K562 (cell line): ENCODE data around the gene TTYH2. TPM values are rescaled to one million over a fixed set of nuclear protein-coding genes. Genes with fewer than 3 reads are reported as not detected.
A peak's percentile ranks its signal among the peaks of the same experiment; 100 is the strongest.

Experiments used
- CAMTA2 ChIP-seq: fragments of 250-450 bp; sonication (Bioruptor Pico); conservative IDR thresholded peaks from 2 replicates; pipeline ENCODE4 v1.5.1; 2022
- KLF16 ChIP-seq: IDR thresholded peaks from 2 replicates; pipeline ENCODE4 v1.6.1; 2016; ENCODE audit warnings: antibody characterized with exemption
- MAZ ChIP-seq, 2 experiments: fragments of 450-650 bp in 1 of 2; sonication (generic) in 1 of 2; formaldehyde crosslinking; IDR thresholded peaks in 1 of 2; conservative IDR thresholded peaks in 1 of 2; 2 replicates each; pipeline versions ENCODE4 v1.4.0 to v1.5.0; 2020; ENCODE audit warnings: mild to moderate bottlenecking in 1 of 2, missing genetic modification reagents in 1 of 2
- RAD21 ChIP-seq, 2 experiments: fragments of 250-450 bp in 1 of 2; fragments of 450-650 bp in 1 of 2; sonication (Bioruptor Pico) in 1 of 2; formaldehyde crosslinking in 1 of 2; IDR thresholded peaks in 1 of 2; conservative IDR thresholded peaks in 1 of 2; 2 replicates each; pipeline versions ENCODE4 v1.4.0 to v1.8.0; 2020 to 2022; ENCODE audit warnings: mild to moderate bottlenecking in 2 of 2, moderate library complexity in 1 of 2
- RB1 ChIP-seq: fragments of 450-650 bp; IDR thresholded peaks from 2 replicates; pipeline ENCODE4 v1.6.1; 2017; ENCODE audit warnings: low read depth, mild to moderate bottlenecking
- REST ChIP-seq, 2 experiments: fragments of 450-650 bp; formaldehyde crosslinking in 1 of 2; IDR thresholded peaks; 2 replicates each; pipeline versions ENCODE4 v1.4.0 to v1.6.1; 2014 to 2020; ENCODE audit warnings: mild to moderate bottlenecking in 2 of 2, borderline replicate concordance in 1 of 2, low read depth in 1 of 2
- STAG1 ChIP-seq: sonication (generic); formaldehyde crosslinking; IDR thresholded peaks from 2 replicates; pipeline ENCODE4 v1.5.0; 2020; ENCODE audit warnings: missing genetic modification reagents, borderline replicate concordance
- ZSCAN29 ChIP-seq: fragments of 450-650 bp; IDR thresholded peaks from 2 replicates; pipeline ENCODE4 v1.6.1; 2017
- polyA plus RNA-seq, 8 experiments: library from polyadenylated mRNA; depleted of rRNA in 4 of 8; stranded (reverse) in 5 of 8; unstranded in 3 of 8; fragments of >200 nt; fragmentation: Nextera tagmentation in 2 of 8; fragmentation: Illumina TruSeq in 1 of 8; extraction: Ambion mirVana in 2 of 8; extraction: Trizol in 1 of 8; gene quantifications; 2 replicates each; pipeline versions ENCODE4 v1.2.1 to v1.2.3, GENCODE V29; 2011 to 2014; ENCODE audit warnings: inconsistent platforms in 1 of 8, missing spikeins in 1 of 8
- total RNA-seq, 7 experiments: library from RNA; depleted of rRNA in 6 of 7; stranded (reverse); fragments of >200 nt in 6 of 7; fragmentation: Illumina TruSeq in 2 of 7; extraction: Trizol in 2 of 7; gene quantifications; 2 replicates each; pipeline versions ENCODE4 v1.2.1 to v1.2.3, GENCODE V29; 2011 to 2021; ENCODE audit warnings: low replicate concordance in 1 of 7
- TF ChIP-seq, protein P1 (sequence below): fragments of 250-450 bp; sonication (Bioruptor Pico); IDR thresholded peaks from 2 replicates; pipeline ENCODE4 v1.5.0; 2020; ENCODE audit warnings: mild to moderate bottlenecking
- TF ChIP-seq, protein P2 (sequence below): fragments of 450-650 bp; IDR thresholded peaks from 2 replicates; pipeline ENCODE4 v1.6.1; 2016
- TF ChIP-seq, protein P3 (sequence below), 2 experiments: IDR thresholded peaks; 2 replicates each; pipeline ENCODE4 v1.6.1; 2011; ENCODE audit warnings: borderline replicate concordance in 1 of 2, control low read depth in 1 of 2, low read depth in 1 of 2, low read length in 1 of 2, mild to moderate bottlenecking in 1 of 2, mixed read lengths in 1 of 2, moderate library complexity in 1 of 2; ENCODE audit not compliant: insufficient read depth in 1 of 2, insufficient read length in 1 of 2, poor library complexity in 1 of 2, severe bottlenecking in 1 of 2; ENCODE audit errors: extremely low read depth in 1 of 2

TTYH2 gene
- total and polyA plus RNA-seq, 9 of the 15 experiments (the other 6 are each of a cell fraction or from before 2014, with no cell fraction given), result 0.03 to 2.0 (median 0.91) TPM

GRCh38 chr17:74199306-74200092 lies 13.9 kb upstream of the TTYH2 start (continued):
- TF ChIP-seq RB1 (peak; percentile 65), KLF16 (peak; percentile 48), REST (IDR thresholded peaks at IDR 0.05; ENCODE audit: borderline replicate concordance) (peak; percentile 42; the same call in 1 of the 2 replicates), REST (CRISPR knock-in tag; IDR thresholded peaks at IDR 0.05; ENCODE audit: low read depth) (no peak), CAMTA2 (CRISPR knock-in tag) (no peak), STAG1 (peak; percentile 46; the same call in 1 of the 2 replicates), MAZ (CRISPR knock-in tag; conservative IDR thresholded peaks at IDR 0.05 in 1 of 2, IDR thresholded peaks at IDR 0.05 in 1 of 2) (peak in 1 of 2 experiments; percentile 51; a peak in 2 of 4 replicates), ZSCAN29 (no peak), RAD21 (CRISPR knock-in tag; conservative IDR thresholded peaks at IDR 0.05 in 1 of 2, IDR thresholded peaks at IDR 0.05 in 1 of 2) (peak; percentile 52 to 75)
- TF ChIP-seq, protein P1, sequence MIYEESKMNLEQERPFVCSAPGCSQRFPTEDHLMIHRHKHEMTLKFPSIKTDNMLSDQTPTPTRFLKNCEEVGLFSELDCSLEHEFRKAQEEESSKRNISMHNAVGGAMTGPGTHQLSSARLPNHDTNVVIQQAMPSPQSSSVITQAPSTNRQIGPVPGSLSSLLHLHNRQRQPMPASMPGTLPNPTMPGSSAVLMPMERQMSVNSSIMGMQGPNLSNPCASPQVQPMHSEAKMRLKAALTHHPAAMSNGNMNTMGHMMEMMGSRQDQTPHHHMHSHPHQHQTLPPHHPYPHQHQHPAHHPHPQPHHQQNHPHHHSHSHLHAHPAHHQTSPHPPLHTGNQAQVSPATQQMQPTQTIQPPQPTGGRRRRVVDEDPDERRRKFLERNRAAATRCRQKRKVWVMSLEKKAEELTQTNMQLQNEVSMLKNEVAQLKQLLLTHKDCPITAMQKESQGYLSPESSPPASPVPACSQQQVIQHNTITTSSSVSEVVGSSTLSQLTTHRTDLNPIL, result no peak
- TF ChIP-seq, protein P2, sequence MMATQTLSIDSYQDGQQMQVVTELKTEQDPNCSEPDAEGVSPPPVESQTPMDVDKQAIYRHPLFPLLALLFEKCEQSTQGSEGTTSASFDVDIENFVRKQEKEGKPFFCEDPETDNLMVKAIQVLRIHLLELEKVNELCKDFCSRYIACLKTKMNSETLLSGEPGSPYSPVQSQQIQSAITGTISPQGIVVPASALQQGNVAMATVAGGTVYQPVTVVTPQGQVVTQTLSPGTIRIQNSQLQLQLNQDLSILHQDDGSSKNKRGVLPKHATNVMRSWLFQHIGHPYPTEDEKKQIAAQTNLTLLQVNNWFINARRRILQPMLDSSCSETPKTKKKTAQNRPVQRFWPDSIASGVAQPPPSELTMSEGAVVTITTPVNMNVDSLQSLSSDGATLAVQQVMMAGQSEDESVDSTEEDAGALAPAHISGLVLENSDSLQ, result no peak
- TF ChIP-seq, protein P3, sequence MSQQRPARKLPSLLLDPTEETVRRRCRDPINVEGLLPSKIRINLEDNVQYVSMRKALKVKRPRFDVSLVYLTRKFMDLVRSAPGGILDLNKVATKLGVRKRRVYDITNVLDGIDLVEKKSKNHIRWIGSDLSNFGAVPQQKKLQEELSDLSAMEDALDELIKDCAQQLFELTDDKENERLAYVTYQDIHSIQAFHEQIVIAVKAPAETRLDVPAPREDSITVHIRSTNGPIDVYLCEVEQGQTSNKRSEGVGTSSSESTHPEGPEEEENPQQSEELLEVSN (IDR thresholded peaks at IDR 0.05; ENCODE audit: borderline replicate concordance in 1 of 2, extremely low read depth in 1 of 2, insufficient read depth in 1 of 2, insufficient read length in 1 of 2, low read depth in 1 of 2, low read length in 1 of 2, poor library complexity in 1 of 2, severe bottlenecking in 1 of 2), result peak in 1 of 2 experiments; percentile 27
